PC-9 (cell line): Measurements from ENCODE around the gene SNX2. TPM values are rescaled to one million over a fixed set of nuclear protein-coding genes. Genes with fewer than 3 reads are reported as not detected.

Experiments used
- BruUV-seq: library from RNA; stranded (reverse); fragments of 400-500 nt; replicated peaks from 2 replicates; lab custom pipeline; 2021; lab: Mats Ljungman, UMichigan
- CTCF ChIA-PET: fragments of 300-600 bp; sonication (Branson Sonifier 250); formaldehyde crosslinking; loops from one replicate; lab custom pipeline; 2022; ENCODE audit warnings: antibody characterized with exemption; lab: Charles Lee
- POLR2A ChIA-PET: fragments of 300-600 bp; sonication (Branson Sonifier 250); formaldehyde crosslinking; loops from one replicate; lab custom pipeline; 2022; ENCODE audit warnings: antibody characterized with exemption; ENCODE audit not compliant: unreplicated experiment; lab: Charles Lee
- DNase-seq, 2 experiments: peaks; one replicate each; pipeline versions ENCODE4 v3.0.0 to v3.0.0-alpha.2; 2015 to 2022; ENCODE audit warnings: mixed read lengths in 1 of 2
- H2AFZ ChIP-seq: fragments of 200-600 bp; sonication (generic); 2 replicates; pipeline ENCODE4 v1.8.1; 2017; ENCODE audit warnings: antibody characterized with exemption
- H3F3A ChIP-seq: fragments of 200-600 bp; sonication (generic); 2 replicates; pipeline ENCODE4 v1.8.1; 2017; ENCODE audit warnings: antibody characterized with exemption, mild to moderate bottlenecking, low read depth; ENCODE audit not compliant: insufficient read depth
- H3K27ac ChIP-seq: fragments of 200-600 bp; sonication (generic); 2 replicates; pipeline ENCODE4 v1.6.1; 2016; ENCODE audit warnings: mixed run types
- H3K27me3 ChIP-seq: fragments of 200-600 bp; sonication (generic); 2 replicates; pipeline ENCODE4 v1.6.1; 2016; ENCODE audit warnings: low read depth, mixed run types; ENCODE audit not compliant: insufficient read depth
- H3K36me3 ChIP-seq: fragments of 200-600 bp; sonication (generic); 2 replicates; pipeline ENCODE4 v1.6.1; 2016; ENCODE audit warnings: low read depth, mixed run types
- H3K4me1 ChIP-seq: fragments of 200-600 bp; sonication (generic); replicated peaks from 2 replicates; pipeline ENCODE4 v1.6.1; 2016; ENCODE audit warnings: mixed run types; ENCODE audit not compliant: insufficient read depth
- H3K4me2 ChIP-seq: fragments of 200-600 bp; sonication (generic); 2 replicates; pipeline ENCODE4 v1.6.1; 2017; ENCODE audit warnings: mixed run types
- H3K4me3 ChIP-seq: fragments of 200-600 bp; sonication (generic); 2 replicates; pipeline ENCODE4 v1.6.1; 2016; ENCODE audit warnings: mixed run types
- H3K79me2 ChIP-seq: fragments of 200-600 bp; sonication (generic); 2 replicates; pipeline ENCODE4 v1.6.1; 2017; ENCODE audit warnings: low read depth, mixed run types
- H3K9me2 ChIP-seq: fragments of 200-600 bp; sonication (generic); 2 replicates; pipeline ENCODE4 v1.8.1; 2017; ENCODE audit warnings: mild to moderate bottlenecking; ENCODE audit not compliant: insufficient read depth
- H3K9me3 ChIP-seq: fragments of 200-600 bp; sonication (generic); 2 replicates; pipeline ENCODE4 v1.8.1; 2016; ENCODE audit warnings: low read depth; ENCODE audit not compliant: insufficient read depth
- H4K20me1 ChIP-seq: fragments of 200-600 bp; sonication (generic); 2 replicates; pipeline ENCODE4 v1.8.1; 2017; ENCODE audit not compliant: insufficient read depth
- EZH2 ChIP-seq: fragments of 200-600 bp; sonication (generic); IDR thresholded peaks from 2 replicates; pipeline ENCODE4 v1.8.0; 2017; ENCODE audit warnings: antibody characterized with exemption, low read depth
- intact Hi-C: fragments of 100-400 bp; cut with micrococcal nuclease; formaldehyde crosslinking; loops from one replicate; pipeline ENCODE4 v1.10.0; 2022; ENCODE audit not compliant: unreplicated experiment
- total RNA-seq: library from RNA; stranded (reverse); gene quantifications from 2 replicates; pipeline ENCODE4 v1.2.3, GENCODE V29; 2021
- TF ChIP-seq, protein P1 (sequence below): fragments of 200-600 bp; sonication (generic); conservative IDR thresholded peaks from 2 replicates; pipeline ENCODE4 v1.6.1; 2017; ENCODE audit warnings: mixed run types, antibody characterized with exemption, mild to moderate bottlenecking, moderate library complexity

SNX2 gene
- total RNA-seq, 1 experiment from 2014 or later = 42.4 TPM

DNA sequence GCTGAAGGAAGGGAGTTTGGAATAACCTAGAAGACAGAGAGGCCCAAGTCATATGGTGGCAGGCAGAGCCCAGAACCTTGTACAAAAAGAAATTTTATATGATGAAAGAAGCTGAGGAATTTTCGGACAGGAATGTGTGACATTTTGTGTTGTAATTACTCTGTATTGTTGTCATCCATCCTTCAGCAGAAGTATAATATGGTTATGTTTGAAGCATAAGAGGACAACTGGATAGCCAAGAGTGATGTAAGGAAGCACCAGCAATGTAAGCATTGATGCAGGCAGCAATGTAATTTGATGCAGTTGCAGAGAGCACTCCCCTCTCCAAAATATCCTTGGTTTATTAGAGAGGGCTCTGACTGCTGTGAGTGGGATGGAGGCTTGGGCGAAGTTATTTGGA, 19.1 kb upstream of the SNX2 start:
- no peak for TF ChIP-seq EZH2
- Histone ChIP-seq H3K9me2 (no peaks in the 10 kb centered on the region), H3K36me3 (no peaks in the 10 kb centered on the region), H3K27me3 (no peaks in the 10 kb centered on the region), H3K4me2 (no peak overlapping the region), H4K20me1 (no peaks in the 10 kb centered on the region), H3K4me3 (no peak overlapping the region), H3K4me1 (peaks cover 14% of the 10 kb centered on the region; the same call in 1 of the 2 replicates), H2AFZ (no peak overlapping the region), H3F3A (no peaks in the 10 kb centered on the region), H3K79me2 (no peaks in the 10 kb centered on the region), H3K9me3 (no peaks in the 10 kb centered on the region), H3K27ac (no peak overlapping the region)
- DNase-seq = no peak
- ChIA-PET POLR2A (no interaction called here), CTCF (no interaction called here)
- no TSS peak for BruUV-seq
- intact Hi-C loops = no loop called here

DNA sequence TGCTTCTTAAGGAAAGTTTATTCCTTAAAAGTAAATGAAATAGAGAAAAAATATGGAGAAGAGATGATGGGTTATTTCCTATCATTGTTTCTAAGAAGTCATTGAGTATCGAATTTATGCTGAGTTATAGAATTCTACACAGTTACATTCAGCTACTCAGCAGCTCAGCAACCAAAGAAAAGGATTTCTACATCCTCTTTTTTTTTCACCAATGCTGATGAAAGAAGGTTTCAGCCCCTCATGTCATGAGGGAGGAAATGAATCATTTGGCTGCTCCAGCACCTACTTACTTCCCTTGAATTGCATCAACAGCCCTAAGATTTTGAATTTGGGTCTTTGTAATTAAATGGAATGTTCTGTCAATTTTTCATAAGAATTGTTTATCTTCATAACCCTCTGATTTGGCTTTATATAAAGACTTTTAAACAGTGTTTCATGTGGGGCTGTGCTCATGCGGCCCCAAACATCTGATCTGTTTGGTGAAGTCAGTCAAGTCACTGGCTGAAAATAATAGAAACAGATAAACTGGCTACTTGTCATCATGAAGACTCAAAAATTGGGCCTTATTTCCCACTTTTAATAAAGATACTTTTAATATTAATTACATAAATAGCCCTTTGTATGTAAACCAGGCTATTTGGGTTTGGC, 18.5 kb upstream of the SNX2 start:
- no peak for DNase-seq
- no peak overlapping the region for H3K27ac ChIP-seq
- intact Hi-C loops = no loop called here

DNA sequence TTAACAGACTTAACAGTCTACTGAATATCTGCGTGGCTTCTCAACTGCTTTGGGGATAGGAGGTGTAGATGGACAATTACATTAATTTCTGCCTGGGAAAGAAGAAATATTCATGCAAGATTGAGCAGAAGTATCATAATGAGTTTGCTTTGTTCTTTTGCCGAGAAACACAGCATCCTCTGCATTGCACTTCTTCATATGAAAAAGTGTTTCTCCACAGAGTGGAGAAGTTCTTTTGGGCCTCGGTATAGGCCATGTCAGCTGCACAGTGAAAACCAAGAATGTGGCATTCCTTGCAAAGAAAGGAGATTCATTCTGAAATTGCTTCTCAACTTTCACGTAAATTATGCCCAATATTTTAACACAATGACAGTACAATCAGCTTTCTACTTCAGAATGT, 17.6 kb upstream of the SNX2 start:
- TF ChIP-seq, protein P1, sequence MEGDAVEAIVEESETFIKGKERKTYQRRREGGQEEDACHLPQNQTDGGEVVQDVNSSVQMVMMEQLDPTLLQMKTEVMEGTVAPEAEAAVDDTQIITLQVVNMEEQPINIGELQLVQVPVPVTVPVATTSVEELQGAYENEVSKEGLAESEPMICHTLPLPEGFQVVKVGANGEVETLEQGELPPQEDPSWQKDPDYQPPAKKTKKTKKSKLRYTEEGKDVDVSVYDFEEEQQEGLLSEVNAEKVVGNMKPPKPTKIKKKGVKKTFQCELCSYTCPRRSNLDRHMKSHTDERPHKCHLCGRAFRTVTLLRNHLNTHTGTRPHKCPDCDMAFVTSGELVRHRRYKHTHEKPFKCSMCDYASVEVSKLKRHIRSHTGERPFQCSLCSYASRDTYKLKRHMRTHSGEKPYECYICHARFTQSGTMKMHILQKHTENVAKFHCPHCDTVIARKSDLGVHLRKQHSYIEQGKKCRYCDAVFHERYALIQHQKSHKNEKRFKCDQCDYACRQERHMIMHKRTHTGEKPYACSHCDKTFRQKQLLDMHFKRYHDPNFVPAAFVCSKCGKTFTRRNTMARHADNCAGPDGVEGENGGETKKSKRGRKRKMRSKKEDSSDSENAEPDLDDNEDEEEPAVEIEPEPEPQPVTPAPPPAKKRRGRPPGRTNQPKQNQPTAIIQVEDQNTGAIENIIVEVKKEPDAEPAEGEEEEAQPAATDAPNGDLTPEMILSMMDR = no peak
- no peak for TF ChIP-seq EZH2
- Histone ChIP-seq H3F3A (no peaks in the 10 kb centered on the region), H3K79me2 (no peaks in the 10 kb centered on the region), H3K4me3 (no peak overlapping the region), H3K4me1 (0 out of 2 replicates have a peak, but pooled peaks cover 3% of the 10 kb centered on the region), H3K9me2 (no peaks in the 10 kb centered on the region), H3K4me2 (no peak overlapping the region), H3K27me3 (no peaks in the 10 kb centered on the region), H3K27ac (no peak overlapping the region), H3K9me3 (no peaks in the 10 kb centered on the region), H2AFZ (no peak overlapping the region), H3K36me3 (no peaks in the 10 kb centered on the region), H4K20me1 (no peaks in the 10 kb centered on the region)
- no peak for DNase-seq
- no TSS peak for BruUV-seq
- ChIA-PET POLR2A (no interaction called here), CTCF (no interaction called here)
- intact Hi-C loops = no loop called here

More for the DNA sequence above, 18.5 kb upstream of the SNX2 start:
- H3K4me2 ChIP-seq = no peak overlapping the region
- no peak overlapping the region for H3K4me3 ChIP-seq
- BruUV-seq = no TSS peak
- H2AFZ ChIP-seq = no peak overlapping the region
- H3K9me2 ChIP-seq = no peaks in the 10 kb centered on the region
- no peaks in the 10 kb centered on the region for H3K27me3 ChIP-seq
- TF ChIP-seq EZH2 = no peak
- TF ChIP-seq, protein P1 = no peak
- peaks cover 9% of the 10 kb centered on the region; the same call in 1 of the 2 replicates for H3K4me1 ChIP-seq
- H3F3A ChIP-seq = no peaks in the 10 kb centered on the region
- no peaks in the 10 kb centered on the region for H3K36me3 ChIP-seq
- CTCF ChIA-PET = no interaction called here
- H3K9me3 ChIP-seq = no peaks in the 10 kb centered on the region
- H3K79me2 ChIP-seq = no peaks in the 10 kb centered on the region
- POLR2A ChIA-PET = no interaction called here
- no peaks in the 10 kb centered on the region for H4K20me1 ChIP-seq
